WTC11 (cell line): ENCODE measurements around the gene EME2.

Experiments
- CREB1 ChIP-seq: sonication (generic); formaldehyde crosslinking; IDR thresholded peaks from 2 replicates; pipeline ENCODE4 v1.8.0; 2023; ENCODE audit warnings: mild to moderate bottlenecking, missing genetic modification reagents
- CTCF ChIP-seq: fragments of 200-600 bp; IDR thresholded peaks from 2 replicates; pipeline ENCODE4 v1.8.0; 2022; ENCODE audit warnings: antibody characterized with exemption
- EMX1 ChIP-seq: fragments of 250-450 bp; sonication (Bioruptor Pico); IDR thresholded peaks from 2 replicates; pipeline ENCODE4 v1.8.0; 2021; ENCODE audit warnings: mild to moderate bottlenecking
- ESRRA ChIP-seq: sonication (generic); formaldehyde crosslinking; IDR thresholded peaks from 2 replicates; pipeline ENCODE4 v1.8.1; 2022; ENCODE audit warnings: mild to moderate bottlenecking, missing genetic modification reagents, borderline replicate concordance
- NR2C2 ChIP-seq: sonication (generic); formaldehyde crosslinking; IDR thresholded peaks from 2 replicates; pipeline ENCODE4 v1.8.0; 2022; ENCODE audit warnings: mild to moderate bottlenecking, missing genetic modification reagents
- NR3C1 ChIP-seq: sonication (generic); formaldehyde crosslinking; conservative IDR thresholded peaks from 2 replicates; pipeline ENCODE4 v1.8.1; 2023; ENCODE audit warnings: low read depth, mild to moderate bottlenecking, missing genetic modification reagents
- SP1 ChIP-seq: sonication (generic); formaldehyde crosslinking; conservative IDR thresholded peaks from 2 replicates; pipeline ENCODE4 v1.8.1; 2022; ENCODE audit warnings: missing genetic modification reagents
- ZNF121 ChIP-seq: sonication (generic); formaldehyde crosslinking; IDR thresholded peaks from 2 replicates; pipeline ENCODE4 v1.8.0; 2023; ENCODE audit warnings: missing genetic modification reagents
- TF ChIP-seq, protein P1 (sequence below): sonication (generic); formaldehyde crosslinking; IDR thresholded peaks from 2 replicates; pipeline ENCODE4 v1.8.0; 2022; ENCODE audit warnings: mild to moderate bottlenecking, missing genetic modification reagents
- TF ChIP-seq, protein P2 (sequence below): sonication (generic); formaldehyde crosslinking; IDR thresholded peaks from 2 replicates; pipeline ENCODE4 v1.8.1; 2022; ENCODE audit warnings: mild to moderate bottlenecking, moderate library complexity, missing genetic modification reagents

GRCh38 chr16:1777375-1778199, 5.0 kb downstream of the EME2 start:
- TF ChIP-seq, protein P1, sequence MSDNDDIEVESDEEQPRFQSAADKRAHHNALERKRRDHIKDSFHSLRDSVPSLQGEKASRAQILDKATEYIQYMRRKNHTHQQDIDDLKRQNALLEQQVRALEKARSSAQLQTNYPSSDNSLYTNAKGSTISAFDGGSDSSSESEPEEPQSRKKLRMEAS (CRISPR knock-in tag) = no peak
- TF ChIP-seq CTCF (no peak), NR2C2 (CRISPR knock-in tag) (no peak), EMX1 (CRISPR knock-in tag) (no peak), CREB1 (CRISPR knock-in tag) (no peak), ESRRA (CRISPR knock-in tag) (no peak), SP1 (CRISPR knock-in tag) (no peak), NR3C1 (CRISPR knock-in tag) (no peak), ZNF121 (no peak)
- TF ChIP-seq, protein P2, sequence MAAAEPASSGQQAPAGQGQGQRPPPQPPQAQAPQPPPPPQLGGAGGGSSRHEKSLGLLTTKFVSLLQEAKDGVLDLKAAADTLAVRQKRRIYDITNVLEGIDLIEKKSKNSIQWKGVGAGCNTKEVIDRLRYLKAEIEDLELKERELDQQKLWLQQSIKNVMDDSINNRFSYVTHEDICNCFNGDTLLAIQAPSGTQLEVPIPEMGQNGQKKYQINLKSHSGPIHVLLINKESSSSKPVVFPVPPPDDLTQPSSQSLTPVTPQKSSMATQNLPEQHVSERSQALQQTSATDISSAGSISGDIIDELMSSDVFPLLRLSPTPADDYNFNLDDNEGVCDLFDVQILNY (CRISPR knock-in tag) = no peak
